Endothelial cell of umbilical vein (primary cell): ENCODE results near the gene UBE2Q1. TPM values are rescaled to one million over a fixed set of nuclear protein-coding genes. Genes with fewer than 3 reads are reported as not detected.

Source experiments
- BruUV-seq: library from RNA; stranded (reverse); fragments of 400-500 nt; replicated peaks from 2 replicates; lab custom pipeline; 2021; lab: Mats Ljungman, UMichigan
- CTCF ChIA-PET: fragments of 300-600, 350-600 bp; sonication (Branson Sonifier 250); formaldehyde crosslinking; loops from one replicate; lab custom pipeline; 2021; ENCODE audit warnings: antibody characterized with exemption, inconsistent platforms; lab: Charles Lee
- POLR2A ChIA-PET: fragments of 300-600, 350-600 bp; sonication (Branson Sonifier 250); formaldehyde crosslinking; loops from one replicate; lab custom pipeline; 2021; ENCODE audit warnings: antibody characterized with exemption, inconsistent platforms; lab: Charles Lee
- DNase-seq: peaks from one replicate; pipeline ENCODE4 v3.0.0-alpha.2; 2011; ENCODE audit warnings: low read depth, low spot score
- FAIRE-seq: peaks from 2 replicates; lab custom pipeline; 2011; peaks lifted over from hg19 to GRCh38; lab: Jason Lieb, UNC
- H2AFZ ChIP-seq: 2 replicates; pipeline ENCODE4 v1.6.0; 2012; ENCODE audit warnings: low read depth, low read length, control low read depth, inconsistent platforms
- H3K27ac ChIP-seq: 2 replicates; pipeline ENCODE4 v1.5.1; 2011; ENCODE audit warnings: low read depth, mild to moderate bottlenecking, control low read depth, low read length, moderate library complexity; ENCODE audit not compliant: insufficient read depth
- H3K27me3 ChIP-seq, 2 experiments: 2 replicates each; pipeline versions ENCODE4 v1.6.0 to v1.6.1; 2011; ENCODE audit warnings: low read length in 2 of 2, mixed read lengths in 1 of 2; ENCODE audit not compliant: control insufficient read depth in 2 of 2, insufficient read depth in 2 of 2
- H3K36me3 ChIP-seq, 2 experiments: 2 replicates in 1 of 2; 3 replicates in 1 of 2; pipeline ENCODE4 v1.5.1; 2011; ENCODE audit warnings: low read length in 2 of 2, mild to moderate bottlenecking in 1 of 2, moderate library complexity in 1 of 2; ENCODE audit not compliant: control insufficient read depth in 2 of 2, insufficient read depth in 2 of 2; ENCODE audit errors: extremely low read depth in 1 of 2
- H3K4me1 ChIP-seq: 3 replicates; pipeline ENCODE4 v1.5.1; 2011; ENCODE audit warnings: mild to moderate bottlenecking, low read length; ENCODE audit not compliant: control insufficient read depth, insufficient read depth; ENCODE audit errors: extremely low read depth
- H3K4me2 ChIP-seq: 2 replicates; pipeline ENCODE4 v1.6.1; 2011; ENCODE audit warnings: low read length, control low read depth, mixed read lengths; ENCODE audit not compliant: insufficient read depth
- H3K4me3 ChIP-seq, 3 experiments: fragments of 200-600 bp in 1 of 3; sonication (generic), shearing (Covaris generic) in 1 of 3; replicated peaks in 1 of 3; 2 replicates each; pipeline ENCODE4 v1.5.1; 2011 to 2016; ENCODE audit warnings: control low read depth in 3 of 3, low read length in 3 of 3, mild to moderate bottlenecking in 2 of 3, inconsistent platforms in 1 of 3, low read depth in 1 of 3, moderate library complexity in 1 of 3; ENCODE audit not compliant: insufficient read depth in 1 of 3
- H3K79me2 ChIP-seq: 2 replicates; pipeline ENCODE4 v1.6.0; 2012; ENCODE audit warnings: low read length, inconsistent platforms; ENCODE audit not compliant: control insufficient read depth, insufficient read depth
- H3K9ac ChIP-seq: replicated peaks from 2 replicates; pipeline ENCODE3; 2011; ENCODE audit warnings: low read length, control low read depth; ENCODE audit not compliant: insufficient read depth; ENCODE audit errors: extremely low read depth
- H3K9me1 ChIP-seq: replicated peaks from 3 replicates; pipeline ENCODE4 v1.6.0; 2011; ENCODE audit warnings: mild to moderate bottlenecking, low read length; ENCODE audit not compliant: control insufficient read depth, insufficient read depth; ENCODE audit errors: extremely low read depth
- H3K9me3 ChIP-seq: replicated peaks from 2 replicates; pipeline ENCODE4 v1.5.1; 2012; ENCODE audit warnings: low read length, inconsistent platforms; ENCODE audit not compliant: control insufficient read depth, insufficient read depth
- H4K20me1 ChIP-seq: replicated peaks from 2 replicates; pipeline ENCODE3; 2011; ENCODE audit warnings: mild to moderate bottlenecking, low read length; ENCODE audit not compliant: control insufficient read depth, insufficient read depth; ENCODE audit errors: extremely low read depth
- CTCF ChIP-seq, 2 donors: IDR thresholded peaks; 1 replicate in 1 of 2; 2 replicates in 1 of 2; pipeline ENCODE4 v1.5.1; 2011; ENCODE audit warnings: low read length in 2 of 2, mild to moderate bottlenecking in 2 of 2, moderate library complexity in 2 of 2, control low read depth in 1 of 2, inconsistent platforms in 1 of 2, low read depth in 1 of 2; ENCODE audit not compliant: insufficient read depth in 1 of 2; ENCODE audit errors: extremely low read depth in 1 of 2
- EZH2 ChIP-seq: IDR thresholded peaks from 2 replicates; pipeline ENCODE4 v1.6.1; 2012; ENCODE audit warnings: borderline replicate concordance, low read depth, mild to moderate bottlenecking, moderate library complexity, low read length, inconsistent platforms; ENCODE audit not compliant: severe bottlenecking
- FOS ChIP-seq: IDR thresholded peaks from 2 replicates; pipeline ENCODE4 v1.6.1; 2011; ENCODE audit warnings: mild to moderate bottlenecking, low read length, moderate library complexity, borderline replicate concordance; ENCODE audit not compliant: insufficient read depth
- GATA2 ChIP-seq: IDR thresholded peaks from 2 replicates; pipeline ENCODE4 v1.7.0; 2011; ENCODE audit warnings: low read depth, mild to moderate bottlenecking, moderate library complexity, mixed read lengths, low read length; ENCODE audit not compliant: insufficient read length, insufficient read depth
- MYC ChIP-seq: IDR thresholded peaks from one replicate; pipeline ENCODE4 v1.6.1; 2011; ENCODE audit warnings: mild to moderate bottlenecking, low read depth, low read length
- POLR2A ChIP-seq: IDR thresholded peaks from 2 replicates; pipeline ENCODE4 v1.6.1; 2012; ENCODE audit warnings: low read depth, mild to moderate bottlenecking, control low read depth, low read length
- POLR2AphosphoS5 ChIP-seq: IDR thresholded peaks from 2 replicates; pipeline ENCODE4 v1.6.1; 2012; ENCODE audit warnings: low read depth, mild to moderate bottlenecking, control low read depth, low read length, moderate library complexity; ENCODE audit not compliant: insufficient read depth
- dilution Hi-C: fragments of 300-500 bp; cut with MboI; formaldehyde crosslinking; loops from one replicate; pipeline ENCODE4 v1.15.0; 2019; ENCODE audit warnings: low sequenced_read_pairs; ENCODE audit not compliant: extremely low pct_ligation_motif_present
- intact Hi-C: fragments of 100-400 bp; cut with micrococcal nuclease; formaldehyde crosslinking; loops from one replicate; pipeline ENCODE4 v1.10.0; 2022
- polyA plus RNA-seq, 4 experiments: library from polyadenylated mRNA; depleted of rRNA in 3 of 4; stranded (reverse) in 3 of 4; unstranded in 1 of 4; fragments of >200 nt; gene quantifications; 2 replicates each; pipeline versions ENCODE4 v1.2.1 to v1.2.3, GENCODE V29; 2011 to 2012; ENCODE audit warnings: missing spikeins in 1 of 4
- total RNA-seq: library from RNA; stranded (reverse); gene quantifications from 2 replicates; pipeline ENCODE4 v1.2.3, GENCODE V29; 2021

The UBE2Q1 gene
- total and polyA plus RNA-seq, 2 donors (not counting 3 experiments of a cell fraction or from before 2014, with no cell fraction given), result 16.5 to 85.4 TPM

GRCh38 chr1:154539486-154540483 is 18.7 kb downstream of the UBE2Q1 start:
- TF ChIP-seq EZH2 (no peak), POLR2A (no peak), FOS (no peak), MYC (no peak), CTCF (IDR thresholded peaks at IDR 0.05; ENCODE audit: extremely low read depth in 1 of 2, insufficient read depth in 1 of 2, low read depth in 1 of 2, low read length in 2 of 2) (no peak), POLR2AphosphoS5 (no peak), GATA2 (no peak)
- Histone ChIP-seq H3K79me2 (no peaks in the 10 kb centered on the region), H3K27me3 (no peaks in the 10 kb centered on the region), H3K9me3 (no peaks in the 10 kb centered on the region), H3K4me1 (peaks cover 6% of the 10 kb centered on the region), H4K20me1 (no peaks in the 10 kb centered on the region), H3K36me3 (no peaks in the 10 kb centered on the region), H3K27ac (no peak overlapping the region), H3K4me3 (no peak overlapping the region), H3K9me1 (no peaks in the 10 kb centered on the region), H3K4me2 (no peak overlapping the region), H3K9ac (no peak overlapping the region), H2AFZ (no peak overlapping the region)
- no TSS peak for BruUV-seq
- dilution Hi-C loops, result no loop called here
- intact Hi-C loops, result no loop called here
- DNase-seq (no peak), FAIRE-seq (no peak)
- POLR2A ChIA-PET, result no interaction called here
- CTCF ChIA-PET, result interaction anchor here (5.5 kb wide), 1 partner anchor 60 kb away, joined by 61 read pairs; no protein-coding TSS in a partner anchor
